Peyer's patch (tissue), 4 donors: ENCODE results near the gene HNF4A.

ENCODE experiments used
- CTCF ChIP-seq, 6 experiments: fragments of 450-650 bp in 4 of 6; fragments of 200-600 bp in 2 of 6; sonication (generic) in 1 of 6; IDR thresholded peaks; one replicate each; pipeline ENCODE4 v1.5.1; 2017 to 2019; ENCODE audit warnings: antibody characterized with exemption in 6 of 6, mild to moderate bottlenecking in 3 of 6, moderate library complexity in 1 of 6
- POLR2A ChIP-seq, 2 donors: fragments of 450-650 bp; IDR thresholded peaks; one replicate each; pipeline ENCODE4 v1.5.1; 2017; ENCODE audit warnings: antibody characterized with exemption in 2 of 2, mild to moderate bottlenecking in 2 of 2, moderate library complexity in 2 of 2

GRCh38 chr20:44468044-44468782, 112.7 kb downstream of the HNF4A start:
- no peak for TF ChIP-seq CTCF (IDR thresholded peaks at IDR 0.05)
- TF ChIP-seq POLR2A (IDR thresholded peaks at IDR 0.05), result no peak
